Endodermal cell (in vitro differentiated cells): ENCODE results near the gene FAM209B. TPM values are rescaled to one million over a fixed set of nuclear protein-coding genes. Genes with fewer than 3 reads are reported as not detected.

Experiments
- DNase-seq: peaks from one replicate; pipeline ENCODE4 v3.0.0-alpha.2; 2017
- H3K27ac ChIP-seq: 2 replicates; pipeline ENCODE4 v1.5.1; 2013; ENCODE audit warnings: mild to moderate bottlenecking, low read depth, low read length, moderate library complexity
- H3K27me3 ChIP-seq: 2 replicates; pipeline ENCODE4 v1.6.1; 2013; ENCODE audit warnings: mild to moderate bottlenecking, low read length, moderate library complexity; ENCODE audit not compliant: insufficient read depth, control insufficient read depth, poor library complexity, severe bottlenecking
- H3K36me3 ChIP-seq: 2 replicates; pipeline ENCODE4 v1.7.0; 2013; ENCODE audit warnings: mild to moderate bottlenecking, low read length, moderate library complexity; ENCODE audit not compliant: control insufficient read depth, insufficient read depth
- H3K4me1 ChIP-seq: one replicate; pipeline ENCODE4 v1.7.0; 2013; ENCODE audit warnings: low read length; ENCODE audit not compliant: control insufficient read depth, insufficient read depth
- H3K4me3 ChIP-seq: 2 replicates; pipeline ENCODE4 v1.5.1; 2013; ENCODE audit warnings: mild to moderate bottlenecking, low read length, moderate library complexity
- H3K9ac ChIP-seq: 2 replicates; pipeline ENCODE4 v1.6.1; 2013; ENCODE audit warnings: mild to moderate bottlenecking, low read length, moderate library complexity; ENCODE audit not compliant: poor library complexity, severe bottlenecking; ENCODE audit errors: extremely low read depth
- H3K9me3 ChIP-seq: 2 replicates; pipeline ENCODE4 v1.6.1; 2013; ENCODE audit warnings: mild to moderate bottlenecking, low read length, moderate library complexity; ENCODE audit not compliant: control insufficient read depth
- H3K27ac Mint-ChIP-seq: 2 replicates; pipeline ENCODE4 v1.8.0; 2020; ENCODE audit warnings: mixed read lengths
- H3K27me3 Mint-ChIP-seq: 2 replicates; pipeline ENCODE4 v1.8.0; 2021; ENCODE audit warnings: mild to moderate bottlenecking, mixed read lengths; ENCODE audit not compliant: insufficient read depth
- H3K36me3 Mint-ChIP-seq: 2 replicates; pipeline ENCODE4 v1.8.0; 2020; ENCODE audit warnings: low read depth, mixed read lengths
- H3K4me1 Mint-ChIP-seq: 2 replicates; pipeline ENCODE4 v1.8.0; 2020; ENCODE audit warnings: mixed read lengths
- H3K4me3 Mint-ChIP-seq: 2 replicates; pipeline ENCODE4 v1.8.0; 2020; ENCODE audit warnings: mild to moderate bottlenecking, moderate library complexity, mixed read lengths
- H3K9me3 Mint-ChIP-seq: 2 replicates; pipeline ENCODE4 v1.8.0; 2020; ENCODE audit warnings: mild to moderate bottlenecking, mixed read lengths
- CTCF ChIP-seq: fragments of 200-600 bp; sonication (generic); conservative IDR thresholded peaks from 2 replicates; pipeline ENCODE4 v1.5.0; 2021; ENCODE audit warnings: antibody characterized with exemption, mild to moderate bottlenecking
- WGBS, 2 experiments: methylation state at CpG; one replicate each; pipeline versions ENCODE4 v1.1.5 to v1.1.7; 2013; ENCODE audit warnings: missing lambda C conversion rate in 2 of 2, mixed read lengths in 1 of 2; ENCODE audit not compliant: insufficient coverage in 1 of 2, insufficient read length in 1 of 2; 5-methylcytosine and 5-hydroxymethylcytosine counted together
- total RNA-seq, 2 donors: library from RNA; stranded (reverse); fragmentation: NEBNext Ultra II Directional in 1 of 2; extraction: Animal tissue kit (Norgen Biotek cat#: 25700) in 1 of 2; gene quantifications; 2 replicates in 1 of 2; 3 replicates in 1 of 2; pipeline ENCODE4 v1.2.1, GENCODE V29; 2021

FAM209B gene
- total RNA-seq, 2 donors from 2014 or later: 0.77 TPM; not detected in 1

DNA sequence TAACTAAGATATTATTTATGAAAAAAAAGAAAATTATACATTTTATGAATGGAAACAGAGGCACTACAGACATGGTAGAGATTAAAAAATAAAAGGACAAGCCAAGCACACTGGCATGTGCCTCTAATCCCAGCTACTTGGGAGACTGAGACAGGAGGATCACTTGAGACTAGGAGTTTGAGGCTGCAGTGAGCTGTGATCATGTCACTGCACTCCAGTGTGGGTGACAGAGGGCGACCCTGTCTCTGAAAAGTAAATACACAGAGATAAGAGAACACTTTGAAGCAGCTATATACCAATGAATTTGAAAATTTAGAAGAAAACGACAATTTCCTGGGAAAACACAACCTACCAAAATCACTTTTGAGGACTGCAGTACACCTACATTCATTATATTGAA lies 48.7 kb downstream of the FAM209B start:
- Histone ChIP-seq H3K27me3 (no peaks in the 10 kb centered on the region), H3K9me3 (no peaks in the 10 kb centered on the region), H3K36me3 (no peaks in the 10 kb centered on the region), H3K27ac (no peak overlapping the region), H3K4me1 (peaks cover 3% of the 10 kb centered on the region), H3K9ac (no peak overlapping the region), H3K4me3 (no peak overlapping the region)
- 84% methylated on average over 2 of the region's 2 CpGs; no CpG with 5 or more reads in 1 of the 2 experiments for WGBS, 2 experiments
- no peak for DNase-seq
- no peak for TF ChIP-seq CTCF
- peaks cover 1% of the 10 kb centered on the region for H3K9me3 Mint-ChIP-seq
- no peaks in the 10 kb centered on the region for H3K27me3 Mint-ChIP-seq
- H3K4me1 Mint-ChIP-seq: peaks cover 4% of the 10 kb centered on the region
- no peaks in the 10 kb centered on the region for H3K36me3 Mint-ChIP-seq
- H3K4me3 Mint-ChIP-seq: no peak overlapping the region
- H3K27ac Mint-ChIP-seq: no peak overlapping the region

DNA sequence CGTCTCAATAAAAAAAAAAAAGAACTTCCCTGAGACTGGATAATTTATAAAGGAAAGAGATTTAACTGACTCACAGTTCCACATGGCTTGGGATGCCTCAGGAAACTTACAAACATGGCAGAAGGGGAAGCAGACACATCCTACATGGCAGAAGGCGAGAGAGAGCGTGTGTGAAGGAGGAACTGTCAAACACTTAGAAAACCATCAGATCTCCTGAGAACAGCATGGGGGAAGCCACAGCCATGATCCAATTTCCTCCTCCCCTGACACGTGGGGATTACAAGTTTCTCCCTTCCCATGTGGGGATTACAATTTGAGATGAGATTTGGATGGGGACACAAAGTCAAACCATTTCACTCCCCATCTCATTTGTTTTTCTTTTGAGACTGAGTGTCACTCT lies 49.5 kb downstream of the FAM209B start:
- Mint-ChIP-seq H3K36me3 (no peaks in the 10 kb centered on the region), H3K27me3 (no peaks in the 10 kb centered on the region), H3K27ac (no peak overlapping the region), H3K4me1 (peaks cover 4% of the 10 kb centered on the region), H3K4me3 (no peak overlapping the region), H3K9me3 (peaks cover 1% of the 10 kb centered on the region)
- no peaks in the 10 kb centered on the region for H3K9me3 ChIP-seq
- no peak overlapping the region for H3K27ac ChIP-seq
- peaks cover 3% of the 10 kb centered on the region for H3K4me1 ChIP-seq
- no peak overlapping the region for H3K9ac ChIP-seq
- TF ChIP-seq CTCF: no peak
- WGBS, 2 experiments: 95 to 100% methylated on average over 1 to 3 of the region's 4 CpGs
- H3K27me3 ChIP-seq: no peaks in the 10 kb centered on the region
- H3K4me3 ChIP-seq: no peak overlapping the region
- H3K36me3 ChIP-seq: no peaks in the 10 kb centered on the region
- no peak for DNase-seq

DNA sequence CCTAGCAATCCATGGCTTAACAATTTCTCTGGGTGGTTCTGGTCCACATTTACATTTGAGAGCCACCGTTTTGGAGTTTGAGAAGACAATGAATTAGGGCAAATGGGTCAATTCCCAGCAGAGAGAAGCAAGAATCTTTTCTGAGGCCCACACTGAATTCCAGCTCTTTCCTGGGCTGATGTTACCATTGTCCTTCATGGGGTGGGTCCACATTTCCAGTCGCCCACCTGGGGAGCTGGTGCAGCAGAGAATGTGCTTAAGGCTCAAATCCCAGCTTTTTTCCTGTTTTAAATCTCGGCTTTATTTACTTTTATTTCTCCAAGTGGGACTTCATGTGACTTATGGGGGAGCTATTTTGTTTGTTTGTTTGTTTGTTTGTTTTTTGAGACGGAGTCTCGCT lies 51.9 kb downstream of the FAM209B start:
- no peaks in the 10 kb centered on the region for H3K27me3 Mint-ChIP-seq
- no peak for TF ChIP-seq CTCF
- H3K4me1 Mint-ChIP-seq: peaks cover 4% of the 10 kb centered on the region
- no peak overlapping the region for H3K27ac Mint-ChIP-seq
- peaks cover 1% of the 10 kb centered on the region for H3K9me3 Mint-ChIP-seq
- Histone ChIP-seq H3K36me3 (no peaks in the 10 kb centered on the region), H3K27ac (no peak overlapping the region), H3K9ac (no peak overlapping the region), H3K4me1 (peaks cover 3% of the 10 kb centered on the region), H3K9me3 (no peaks in the 10 kb centered on the region), H3K4me3 (no peak overlapping the region), H3K27me3 (no peaks in the 10 kb centered on the region)
- 45 to 83% methylated on average over 1 to 5 of the region's 5 CpGs for whole genome bisulfite sequencing, 2 experiments
- DNase-seq: no peak
- no peaks in the 10 kb centered on the region for H3K36me3 Mint-ChIP-seq
- H3K4me3 Mint-ChIP-seq: no peak overlapping the region

Other genes with a start within 250 kb of the FAM209B start
- gene FAM210B, start 174.3 kb upstream of the FAM209B start, total RNA-seq: 10 to 100 TPM; 16.8 to 34.1 TPM
- gene AURKA, start 141.0 kb upstream of the FAM209B start, total RNA-seq: 10 to 100 TPM; 56.3 to 85.9 TPM
- 10 to 100 TPM; 47.9 to 50.1 TPM for gene CSTF1, start 140.6 kb upstream of the FAM209B start, total RNA-seq
- gene CASS4, start 121.0 kb upstream of the FAM209B start, total RNA-seq: not detected
- gene RTF2, start 64.6 kb upstream of the FAM209B start, total RNA-seq: 10 to 100 TPM; 63.0 to 65.1 TPM
- gene FAM209A, start 8.5 kb upstream of the FAM209B start, total RNA-seq: not detected
- 1 to 10 TPM in 1 of 2 donors, under 1 TPM in 1; 0.31 to 1.8 TPM for gene TFAP2C, start 96.1 kb downstream of the FAM209B start, total RNA-seq